Lower leg skin (tissue), 3 donors: ENCODE data around the gene ZNF883.
"Not testable (repeated sequence)": the region's sequence is repeated elsewhere in the genome, so short reads cannot be mapped to it uniquely, and the experiment has no call there.

ENCODE experiments used
- POLR2A ChIP-seq, 2 donors: fragments of 450-650 bp; IDR thresholded peaks; one replicate each; pipeline ENCODE4 v1.6.1; 2016 to 2017; ENCODE audit warnings: antibody characterized with exemption in 2 of 2, mild to moderate bottlenecking in 1 of 2, moderate library complexity in 1 of 2
- TF ChIP-seq, protein P1 (sequence below), 3 donors: fragments of 450-650 bp; IDR thresholded peaks; one replicate each; pipeline ENCODE4 v1.5.1; 2016; ENCODE audit warnings: antibody characterized with exemption in 3 of 3, mild to moderate bottlenecking in 3 of 3, moderate library complexity in 2 of 3

DNA sequence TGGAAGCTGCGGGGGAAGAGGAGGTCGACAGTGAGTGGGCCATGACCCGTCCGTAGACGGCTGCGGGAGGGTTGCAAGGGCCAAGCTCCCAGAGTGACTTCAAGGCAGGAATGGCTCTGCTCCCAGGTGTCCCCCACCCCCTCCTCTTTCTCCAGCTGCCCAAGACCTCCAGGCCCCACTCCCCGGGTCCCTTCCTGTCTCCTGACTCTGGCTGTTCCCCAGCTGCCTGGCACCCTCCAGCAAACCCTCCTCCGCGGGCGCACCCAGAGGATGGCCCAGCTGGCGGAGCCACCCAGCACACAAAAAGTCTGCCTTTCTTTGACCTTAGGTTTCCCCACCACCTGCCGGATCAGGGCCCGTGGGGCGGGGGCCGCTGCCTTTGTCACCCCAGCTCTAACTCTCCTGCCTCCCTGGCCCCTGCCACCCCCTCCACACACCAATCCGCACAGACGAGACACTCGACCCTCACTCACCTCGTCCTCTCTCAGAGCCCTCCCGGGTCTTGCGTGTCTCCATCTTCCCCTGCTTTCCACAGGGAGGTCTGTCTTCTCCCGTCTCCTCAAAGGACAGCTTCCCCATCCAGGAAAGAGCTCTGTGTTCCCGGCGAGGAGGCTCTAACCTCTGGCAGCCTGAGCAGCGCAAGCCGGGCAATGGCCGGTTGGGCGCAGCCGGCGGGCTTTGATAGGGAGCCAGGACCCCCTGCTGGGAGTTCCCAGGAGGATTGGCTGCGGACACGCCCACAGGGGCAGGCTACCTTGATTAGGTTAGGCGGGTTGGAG, 49.3 kb upstream of the ZNF883 start:
- TF ChIP-seq, protein P1, sequence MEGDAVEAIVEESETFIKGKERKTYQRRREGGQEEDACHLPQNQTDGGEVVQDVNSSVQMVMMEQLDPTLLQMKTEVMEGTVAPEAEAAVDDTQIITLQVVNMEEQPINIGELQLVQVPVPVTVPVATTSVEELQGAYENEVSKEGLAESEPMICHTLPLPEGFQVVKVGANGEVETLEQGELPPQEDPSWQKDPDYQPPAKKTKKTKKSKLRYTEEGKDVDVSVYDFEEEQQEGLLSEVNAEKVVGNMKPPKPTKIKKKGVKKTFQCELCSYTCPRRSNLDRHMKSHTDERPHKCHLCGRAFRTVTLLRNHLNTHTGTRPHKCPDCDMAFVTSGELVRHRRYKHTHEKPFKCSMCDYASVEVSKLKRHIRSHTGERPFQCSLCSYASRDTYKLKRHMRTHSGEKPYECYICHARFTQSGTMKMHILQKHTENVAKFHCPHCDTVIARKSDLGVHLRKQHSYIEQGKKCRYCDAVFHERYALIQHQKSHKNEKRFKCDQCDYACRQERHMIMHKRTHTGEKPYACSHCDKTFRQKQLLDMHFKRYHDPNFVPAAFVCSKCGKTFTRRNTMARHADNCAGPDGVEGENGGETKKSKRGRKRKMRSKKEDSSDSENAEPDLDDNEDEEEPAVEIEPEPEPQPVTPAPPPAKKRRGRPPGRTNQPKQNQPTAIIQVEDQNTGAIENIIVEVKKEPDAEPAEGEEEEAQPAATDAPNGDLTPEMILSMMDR (IDR thresholded peaks at IDR 0.05) = not testable (repeated sequence)
- TF ChIP-seq POLR2A (IDR thresholded peaks at IDR 0.05) = not testable (repeated sequence)
